ENCODE measurements around the gene PTTG1IP2. TPM values are rescaled to one million over a fixed set of nuclear protein-coding genes. Genes with fewer than 3 reads are reported as not detected.

The PTTG1IP2 gene
- total and polyA plus RNA-seq, 9 of the 15 experiments (the other 6 are each of a cell fraction or from before 2014, with no cell fraction given) = not detected

GRCh38 chr7:90488220-90488619, 18.8 kb downstream of the PTTG1IP2 start:
- no peak overlapping the region for H2AFZ ChIP-seq (ENCODE audit: low read depth, low read length)
- ATAC-seq (no peak), FAIRE-seq (no peak), DNase-seq (ENCODE audit: extremely low read depth in 1 of 4, low spot score in 3 of 4) (no peak)
- H3K36me3 ChIP-seq (ENCODE audit: control insufficient read depth, insufficient read depth, low read length) = no peaks in the 10 kb centered on the region
- no peaks in the 10 kb centered on the region for H3K27me3 ChIP-seq (ENCODE audit: control insufficient read depth in 2 of 2, insufficient read depth in 2 of 2, low read length in 2 of 2)
- in situ Hi-C loops (cut with MboI) = no loop called here
- no peak overlapping the region for H3K4me2 ChIP-seq (ENCODE audit: insufficient read depth, low read length)
- no peak overlapping the region for H3K27ac ChIP-seq (ENCODE audit: extremely low read depth, low read depth, low read length)
- TF ChIP-seq NUFIP1 (IDR thresholded peaks at IDR 0.05; ENCODE audit: partially characterized antibody) (no peak), XRCC3 (IDR thresholded peaks at IDR 0.05) (no peak), U2AF1 (optimal IDR thresholded peaks at IDR 0.05; ENCODE audit: low read depth, low read length) (no peak), POLR3A (IDR thresholded peaks at IDR 0.05; ENCODE audit: borderline replicate concordance, extremely low read depth, insufficient read depth, insufficient read length) (no peak), ZNF75A (CRISPR knock-in tag; IDR thresholded peaks at IDR 0.05) (no peak), HMGXB4 (CRISPR knock-in tag; IDR thresholded peaks at IDR 0.05) (no peak), CBX5 (IDR thresholded peaks at IDR 0.05; ENCODE audit: borderline replicate concordance, low read depth) (no peak), ATF7 (IDR thresholded peaks at IDR 0.05) (no peak), CHD2 (IDR thresholded peaks at IDR 0.05; ENCODE audit: low read depth, low read length) (no peak), EZH2 (IDR thresholded peaks at IDR 0.05; ENCODE audit: borderline replicate concordance, low read depth, low read length) (no peak), FOXJ3 (CRISPR knock-in tag; IDR thresholded peaks at IDR 0.05) (no peak), ZNF174 (CRISPR knock-in tag; IDR thresholded peaks at IDR 0.05) (no peak), TCF7 (IDR thresholded peaks at IDR 0.05; ENCODE audit: borderline replicate concordance) (no peak), ZNF197 (CRISPR knock-in tag; IDR thresholded peaks at IDR 0.05; ENCODE audit: low read depth) (no peak)
- H3K4me1 ChIP-seq (replicated peaks in 1 of 2; ENCODE audit: control insufficient read depth in 2 of 2, insufficient read depth in 2 of 2, low read length in 2 of 2) = no peaks in the 10 kb centered on the region
- no peak overlapping the region for H3K9ac ChIP-seq (ENCODE audit: insufficient read depth in 1 of 2, low read depth in 2 of 2, low read length in 2 of 2)
- no peaks in the 10 kb centered on the region for H3K79me2 ChIP-seq (ENCODE audit: control insufficient read depth, insufficient read depth, low read length)
- no peaks in the 10 kb centered on the region for H4K20me1 ChIP-seq (replicated peaks; ENCODE audit: control insufficient read depth, insufficient read depth, low read length)
- WGBS (ENCODE audit: insufficient coverage, low coverage, missing lambda C conversion rate) = 0% methylated on average over 1 of the region's 1 CpG
- no TSS peak for BruUV-seq (replicated peaks)
- H3K9me1 ChIP-seq (ENCODE audit: control insufficient read depth, insufficient read depth, low read length) = no peaks in the 10 kb centered on the region
- CTCF ChIA-PET (ENCODE audit: low intra/inter-chr PET ratio) = no interaction called here
- no peaks in the 10 kb centered on the region for H3K9me3 ChIP-seq (replicated peaks; ENCODE audit: control insufficient read depth, insufficient read depth, low read depth, low read length)
- intact Hi-C loops (cut with micrococcal nuclease) = no loop called here
- POLR2A ChIA-PET = no interaction called here
- no peak overlapping the region for H3K4me3 ChIP-seq
